ENCODE results near the gene IZUMO1R.
"Not testable (repeated sequence)": the region's sequence is repeated elsewhere in the genome, so short reads cannot be mapped to it uniquely, and the experiment has no call there.

The IZUMO1R gene

DNA sequence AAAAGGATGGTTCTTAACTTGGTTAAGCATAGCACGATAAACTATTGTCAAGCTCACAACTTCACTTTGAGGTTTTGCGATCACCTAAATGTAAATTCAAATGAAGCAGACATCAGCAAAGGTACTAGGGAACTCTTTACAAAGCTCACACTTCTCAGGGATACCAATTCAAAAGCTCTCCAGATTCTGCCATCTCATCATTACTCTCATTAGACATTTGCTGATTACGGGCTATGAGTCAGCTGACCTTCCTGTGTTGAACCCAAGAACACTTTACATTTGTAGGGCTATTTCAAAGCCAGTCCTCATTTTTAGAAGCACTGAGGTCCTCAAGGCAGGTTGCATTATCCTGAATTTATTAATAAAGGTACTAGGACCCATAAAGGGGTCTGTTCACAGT is 28.4 kb upstream of the IZUMO1R start:
- DNase-seq (no peak), ATAC-seq (ENCODE audit: insufficient read depth, low read depth) (no peak)
- TF ChIP-seq EZH2 (IDR thresholded peaks at IDR 0.05; ENCODE audit: borderline replicate concordance, low read depth, low read length, severe bottlenecking): no peak
- Histone ChIP-seq H3K9ac (ENCODE audit: low read depth, low read length) (no peak overlapping the region), H3K4me2 (ENCODE audit: insufficient read depth, low read length) (no peak overlapping the region), H3K36me3 (ENCODE audit: insufficient read depth, low read length) (no peaks in the 10 kb centered on the region), H3K27ac (ENCODE audit: low read length) (no peak overlapping the region), H3K27me3 (ENCODE audit: insufficient read depth, low read length, poor library complexity) (no peaks in the 10 kb centered on the region), H3K4me1 (ENCODE audit: insufficient read depth, low read length) (no peaks in the 10 kb centered on the region), H2AFZ (ENCODE audit: low read depth, low read length) (no peak overlapping the region), H3K9me3 (ENCODE audit: insufficient read depth, low read length, severe bottlenecking) (no peaks in the 10 kb centered on the region), H3K4me3 (ENCODE audit: low read depth in 1 of 2, low read length in 2 of 2) (no peak overlapping the region), H4K20me1 (ENCODE audit: insufficient read depth, low read length) (no peaks in the 10 kb centered on the region), H3K79me2 (ENCODE audit: insufficient read depth, low read length) (no peaks in the 10 kb centered on the region)

DNA sequence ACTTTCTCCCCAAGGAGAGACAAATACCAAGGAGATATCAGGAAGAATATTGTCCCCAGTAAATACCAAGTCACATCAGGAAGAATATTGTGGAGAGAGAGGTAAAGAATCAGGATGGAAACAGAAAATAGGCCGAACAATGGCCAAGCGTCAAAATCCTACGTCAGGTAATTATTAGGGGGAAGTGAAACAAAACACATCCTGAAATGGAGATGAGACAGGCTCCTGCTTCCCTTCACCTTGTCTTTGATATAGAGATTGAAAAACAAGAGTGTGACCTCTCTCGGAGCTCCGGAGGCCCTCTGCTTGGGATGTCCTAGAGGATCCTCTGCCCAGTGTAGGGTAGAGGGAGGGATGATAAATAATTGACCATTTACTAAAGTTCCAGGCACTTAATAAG is 27.4 kb upstream of the IZUMO1R start:
- Histone ChIP-seq H3K4me3 (ENCODE audit: low read depth in 1 of 2, low read length in 2 of 2) (no peak overlapping the region), H3K4me1 (ENCODE audit: insufficient read depth, low read length) (no peaks in the 10 kb centered on the region), H3K4me2 (ENCODE audit: insufficient read depth, low read length) (no peak overlapping the region), H3K79me2 (ENCODE audit: insufficient read depth, low read length) (no peaks in the 10 kb centered on the region), H3K27ac (ENCODE audit: low read length) (no peak overlapping the region), H2AFZ (ENCODE audit: low read depth, low read length) (no peak overlapping the region), H4K20me1 (ENCODE audit: insufficient read depth, low read length) (no peaks in the 10 kb centered on the region), H3K27me3 (ENCODE audit: insufficient read depth, low read length, poor library complexity) (no peaks in the 10 kb centered on the region), H3K36me3 (ENCODE audit: insufficient read depth, low read length) (no peaks in the 10 kb centered on the region), H3K9ac (ENCODE audit: low read depth, low read length) (no peak overlapping the region), H3K9me3 (ENCODE audit: insufficient read depth, low read length, severe bottlenecking) (no peaks in the 10 kb centered on the region)
- no peak for DNase-seq
- no peak for TF ChIP-seq EZH2 (IDR thresholded peaks at IDR 0.05; ENCODE audit: borderline replicate concordance, low read depth, low read length, severe bottlenecking)
- TF ChIP-seq, protein P1, sequence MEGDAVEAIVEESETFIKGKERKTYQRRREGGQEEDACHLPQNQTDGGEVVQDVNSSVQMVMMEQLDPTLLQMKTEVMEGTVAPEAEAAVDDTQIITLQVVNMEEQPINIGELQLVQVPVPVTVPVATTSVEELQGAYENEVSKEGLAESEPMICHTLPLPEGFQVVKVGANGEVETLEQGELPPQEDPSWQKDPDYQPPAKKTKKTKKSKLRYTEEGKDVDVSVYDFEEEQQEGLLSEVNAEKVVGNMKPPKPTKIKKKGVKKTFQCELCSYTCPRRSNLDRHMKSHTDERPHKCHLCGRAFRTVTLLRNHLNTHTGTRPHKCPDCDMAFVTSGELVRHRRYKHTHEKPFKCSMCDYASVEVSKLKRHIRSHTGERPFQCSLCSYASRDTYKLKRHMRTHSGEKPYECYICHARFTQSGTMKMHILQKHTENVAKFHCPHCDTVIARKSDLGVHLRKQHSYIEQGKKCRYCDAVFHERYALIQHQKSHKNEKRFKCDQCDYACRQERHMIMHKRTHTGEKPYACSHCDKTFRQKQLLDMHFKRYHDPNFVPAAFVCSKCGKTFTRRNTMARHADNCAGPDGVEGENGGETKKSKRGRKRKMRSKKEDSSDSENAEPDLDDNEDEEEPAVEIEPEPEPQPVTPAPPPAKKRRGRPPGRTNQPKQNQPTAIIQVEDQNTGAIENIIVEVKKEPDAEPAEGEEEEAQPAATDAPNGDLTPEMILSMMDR (IDR thresholded peaks at IDR 0.05; ENCODE audit: borderline replicate concordance, extremely low read depth, low read length, poor library complexity, severe bottlenecking): no peak
- ATAC-seq (ENCODE audit: insufficient read depth, low read depth): no peak

DNA sequence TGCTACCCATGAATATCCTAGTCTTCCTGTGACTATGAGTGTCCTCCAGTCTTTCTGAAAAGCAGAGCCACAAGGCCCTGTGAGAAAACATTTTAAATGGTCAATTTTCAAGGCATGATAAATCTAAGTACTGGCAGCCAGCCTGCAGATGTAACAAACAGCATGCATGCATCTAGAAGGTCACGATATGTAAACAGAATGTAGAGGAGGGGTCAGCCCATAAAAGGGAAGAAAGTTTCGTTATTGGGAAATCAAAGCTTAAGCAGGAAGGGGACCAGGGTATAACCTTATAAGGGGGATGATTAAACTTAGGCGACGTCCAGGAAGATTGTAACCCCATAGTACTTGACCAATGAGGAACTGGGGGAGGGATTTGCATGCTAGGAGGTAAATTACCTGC is 26.2 kb upstream of the IZUMO1R start:
- not testable (repeated sequence) for H3K79me2 ChIP-seq (ENCODE audit: insufficient read depth, low read length); H3K27ac ChIP-seq (ENCODE audit: low read length); H2AFZ ChIP-seq (ENCODE audit: low read depth, low read length); H4K20me1 ChIP-seq (ENCODE audit: insufficient read depth, low read length); ATAC-seq (ENCODE audit: insufficient read depth, low read depth); H3K4me2 ChIP-seq (ENCODE audit: insufficient read depth, low read length); H3K36me3 ChIP-seq (ENCODE audit: insufficient read depth, low read length); DNase-seq; H3K9ac ChIP-seq (ENCODE audit: low read depth, low read length); H3K9me3 ChIP-seq (ENCODE audit: insufficient read depth, low read length, severe bottlenecking); H3K4me1 ChIP-seq (ENCODE audit: insufficient read depth, low read length); H3K27me3 ChIP-seq (ENCODE audit: insufficient read depth, low read length, poor library complexity); H3K4me3 ChIP-seq (ENCODE audit: low read depth in 1 of 2, low read length in 2 of 2)

DNA sequence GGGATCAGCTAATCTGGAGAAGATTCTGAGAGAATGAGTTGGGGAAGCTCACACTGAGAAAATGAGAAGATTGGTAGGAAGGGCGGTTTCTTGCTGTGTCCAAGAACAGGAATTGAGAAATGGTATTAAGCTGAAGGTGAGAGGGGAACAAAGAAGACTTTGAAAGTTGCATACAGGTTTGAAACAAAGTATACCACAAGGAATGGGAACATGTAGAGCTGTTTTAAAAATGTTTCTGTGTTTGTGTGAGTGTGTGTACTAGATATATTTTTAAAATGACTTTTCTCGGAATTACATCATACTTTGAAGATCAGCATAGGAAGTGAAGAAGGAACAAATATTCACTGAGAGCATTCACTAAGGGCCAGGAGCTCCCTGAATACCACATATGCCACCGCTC is 24.4 kb upstream of the IZUMO1R start:
- no peak for DNase-seq
- H3K4me2 ChIP-seq (ENCODE audit: insufficient read depth, low read length): no peak overlapping the region
- no peak overlapping the region for H2AFZ ChIP-seq (ENCODE audit: low read depth, low read length)
- no peaks in the 10 kb centered on the region for H3K36me3 ChIP-seq (ENCODE audit: insufficient read depth, low read length)
- H3K27me3 ChIP-seq (ENCODE audit: insufficient read depth, low read length, poor library complexity): no peaks in the 10 kb centered on the region
- no peak overlapping the region for H3K4me3 ChIP-seq (ENCODE audit: low read depth in 1 of 2, low read length in 2 of 2)
- H3K9me3 ChIP-seq (ENCODE audit: insufficient read depth, low read length, severe bottlenecking): no peaks in the 10 kb centered on the region
- H3K9ac ChIP-seq (ENCODE audit: low read depth, low read length): no peak overlapping the region
- TF ChIP-seq, protein P1 (IDR thresholded peaks at IDR 0.05; ENCODE audit: borderline replicate concordance, extremely low read depth, low read length, poor library complexity, severe bottlenecking): no peak
- no peak for TF ChIP-seq EZH2 (IDR thresholded peaks at IDR 0.05; ENCODE audit: borderline replicate concordance, low read depth, low read length, severe bottlenecking)
- no peaks in the 10 kb centered on the region for H4K20me1 ChIP-seq (ENCODE audit: insufficient read depth, low read length)
- H3K4me1 ChIP-seq (ENCODE audit: insufficient read depth, low read length): no peaks in the 10 kb centered on the region
- H3K79me2 ChIP-seq (ENCODE audit: insufficient read depth, low read length): no peaks in the 10 kb centered on the region
- H3K27ac ChIP-seq (ENCODE audit: low read length): no peak overlapping the region
- no peak for ATAC-seq (ENCODE audit: insufficient read depth, low read depth)

All from DND-41 (cell line).